Measurements from ENCODE around the gene FAM219A. TPM values are rescaled to one million over a fixed set of nuclear protein-coding genes. Genes with fewer than 3 reads are reported as not detected.
A peak's percentile ranks its signal among the peaks of the same experiment; 100 is the strongest.
"Not testable (repeated sequence)": the region's sequence is repeated elsewhere in the genome, so short reads cannot be mapped to it uniquely, and the experiment has no call there.

Gene FAM219A
- total RNA-seq, 4 donors from 2014 or later: 12.6 to 19.7 (median 13.5) TPM

DNA sequence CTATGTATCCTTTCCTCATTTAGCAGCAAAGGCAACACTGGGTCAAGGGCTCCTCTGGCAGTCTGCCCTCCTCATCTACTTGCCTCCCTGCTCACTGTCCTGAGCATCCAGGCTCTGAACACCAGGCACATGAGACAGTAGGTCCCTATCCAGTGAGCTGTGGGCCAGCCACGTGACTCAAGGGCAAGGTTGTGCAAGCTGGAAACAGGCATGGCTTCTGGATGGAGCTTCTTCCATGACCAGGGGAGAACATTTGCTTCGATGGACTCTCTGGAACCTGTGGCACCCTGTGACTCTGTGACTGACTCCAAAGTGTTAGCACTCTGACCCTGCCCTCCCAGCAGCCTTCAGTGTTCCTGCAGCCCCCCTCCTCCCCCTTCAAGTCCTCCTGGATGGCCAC, 33.2 kb upstream of the FAM219A start:
- no peak overlapping the region for H3K4me3 ChIP-seq (ENCODE audit: low read depth, poor library complexity, severe bottlenecking)
- intact Hi-C loops (cut with DNase I; ENCODE audit: low total_unique reads): no loop called here
- WGBS, 2 donors: 47 to 65% methylated on average over 2 of the region's 2 CpGs
- TF ChIP-seq, protein P1, sequence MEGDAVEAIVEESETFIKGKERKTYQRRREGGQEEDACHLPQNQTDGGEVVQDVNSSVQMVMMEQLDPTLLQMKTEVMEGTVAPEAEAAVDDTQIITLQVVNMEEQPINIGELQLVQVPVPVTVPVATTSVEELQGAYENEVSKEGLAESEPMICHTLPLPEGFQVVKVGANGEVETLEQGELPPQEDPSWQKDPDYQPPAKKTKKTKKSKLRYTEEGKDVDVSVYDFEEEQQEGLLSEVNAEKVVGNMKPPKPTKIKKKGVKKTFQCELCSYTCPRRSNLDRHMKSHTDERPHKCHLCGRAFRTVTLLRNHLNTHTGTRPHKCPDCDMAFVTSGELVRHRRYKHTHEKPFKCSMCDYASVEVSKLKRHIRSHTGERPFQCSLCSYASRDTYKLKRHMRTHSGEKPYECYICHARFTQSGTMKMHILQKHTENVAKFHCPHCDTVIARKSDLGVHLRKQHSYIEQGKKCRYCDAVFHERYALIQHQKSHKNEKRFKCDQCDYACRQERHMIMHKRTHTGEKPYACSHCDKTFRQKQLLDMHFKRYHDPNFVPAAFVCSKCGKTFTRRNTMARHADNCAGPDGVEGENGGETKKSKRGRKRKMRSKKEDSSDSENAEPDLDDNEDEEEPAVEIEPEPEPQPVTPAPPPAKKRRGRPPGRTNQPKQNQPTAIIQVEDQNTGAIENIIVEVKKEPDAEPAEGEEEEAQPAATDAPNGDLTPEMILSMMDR (IDR thresholded peaks at IDR 0.05): no peak
- TF ChIP-seq POLR2A (IDR thresholded peaks at IDR 0.05): no peak
- DNase-seq (ENCODE audit: low spot score in 2 of 2): peak in 1 of 2 donors; percentile 57

DNA sequence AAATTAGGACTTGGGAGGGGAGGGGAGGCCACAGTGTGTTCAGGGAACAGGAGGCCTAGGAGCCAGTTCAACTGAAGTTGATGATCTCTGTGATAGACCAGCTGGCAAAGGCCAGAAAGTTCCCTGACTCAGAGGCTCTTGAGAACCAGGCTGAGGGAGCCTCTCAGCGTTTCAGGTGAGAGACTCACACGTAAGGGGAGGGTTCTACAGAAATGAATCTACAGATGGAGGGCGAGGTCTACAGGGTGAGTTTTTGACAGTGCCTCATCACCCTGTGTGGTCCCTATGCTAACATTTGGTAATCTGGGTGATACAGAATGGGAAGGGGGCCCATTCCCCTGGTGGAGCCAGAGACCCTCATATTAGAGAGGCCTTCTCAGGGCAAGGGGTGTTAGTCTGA, 32.4 kb upstream of the FAM219A start:
- intact Hi-C loops (cut with DNase I; ENCODE audit: low total_unique reads): no loop called here
- no peak for TF ChIP-seq POLR2A (IDR thresholded peaks at IDR 0.05)
- H3K4me3 ChIP-seq (ENCODE audit: low read depth, poor library complexity, severe bottlenecking): no peak overlapping the region
- DNase-seq (ENCODE audit: low spot score in 2 of 2): peak in 1 of 2 donors; percentile 46
- WGBS, 2 donors: 62 to 64% methylated on average over 3 of the region's 3 CpGs

DNA sequence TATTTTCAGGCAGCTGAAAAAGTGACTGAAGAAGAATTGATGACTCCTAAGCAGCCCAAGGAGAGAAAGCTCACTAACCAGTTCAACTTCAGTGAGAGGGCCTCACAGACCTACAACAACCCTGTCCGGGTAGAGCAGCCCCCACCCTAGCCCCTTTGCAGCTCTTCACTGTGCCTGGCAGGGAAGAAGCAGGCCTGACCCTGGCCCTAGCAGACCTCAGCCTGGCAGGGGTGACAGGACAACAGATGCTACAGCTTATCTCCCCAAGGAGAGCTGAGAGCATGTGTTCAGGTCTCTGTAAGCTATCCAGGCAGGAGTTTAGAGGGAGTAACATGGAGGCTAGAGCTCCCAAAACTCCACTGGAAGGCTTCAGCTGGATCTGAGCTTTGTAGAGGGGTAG, 32.0 kb upstream of the FAM219A start:
- TF ChIP-seq POLR2A (IDR thresholded peaks at IDR 0.05): no peak
- TF ChIP-seq, protein P1 (IDR thresholded peaks at IDR 0.05): no peak
- DNase-seq (ENCODE audit: low spot score in 2 of 2): no peak
- 78 to 86% methylated on average over 1 of the region's 1 CpG for WGBS, 2 donors
- intact Hi-C loops (cut with DNase I; ENCODE audit: low total_unique reads): no loop called here
- no peak overlapping the region for H3K4me3 ChIP-seq (ENCODE audit: low read depth, poor library complexity, severe bottlenecking)

DNA sequence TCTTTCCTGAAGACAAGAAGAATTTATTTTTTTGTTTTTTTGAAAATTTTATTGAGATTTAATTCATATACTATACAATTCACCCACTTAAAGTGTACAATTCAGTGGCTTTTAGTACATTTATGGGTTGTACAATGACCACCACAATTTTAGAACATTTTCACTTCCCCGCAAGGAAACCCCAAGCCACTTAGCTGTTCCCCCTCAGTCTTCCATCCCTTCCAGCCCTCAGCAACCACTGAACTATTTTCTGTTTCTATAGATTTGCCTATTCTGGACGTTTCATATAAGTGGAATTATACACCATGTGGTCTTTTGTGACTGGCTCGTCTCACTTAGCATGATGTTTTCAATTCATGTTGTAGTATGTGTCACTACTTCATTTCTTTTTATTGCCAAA, 28.2 kb upstream of the FAM219A start:
- H3K4me3 ChIP-seq (ENCODE audit: low read depth, poor library complexity, severe bottlenecking): no peak overlapping the region
- 51 to 64% methylated on average over 3 of the region's 3 CpGs for WGBS, 2 donors
- DNase-seq (ENCODE audit: low spot score in 2 of 2): no peak
- TF ChIP-seq, protein P1 (IDR thresholded peaks at IDR 0.05): no peak
- TF ChIP-seq POLR2A (IDR thresholded peaks at IDR 0.05): no peak
- intact Hi-C loops (cut with DNase I; ENCODE audit: low total_unique reads): no loop called here

- intact Hi-C loops (cut with DNase I; ENCODE audit: low total_unique reads): no loop called here
- no peak overlapping the region for H3K4me3 ChIP-seq (ENCODE audit: low read depth, poor library complexity, severe bottlenecking)
- TF ChIP-seq, protein P1 (IDR thresholded peaks at IDR 0.05): no peak
- no peak for TF ChIP-seq POLR2A (IDR thresholded peaks at IDR 0.05)
- WGBS, 2 donors: 77 to 86% methylated on average over 6 of the region's 6 CpGs
- DNase-seq (ENCODE audit: low spot score in 2 of 2): peak in 1 of 2 donors; percentile 36
Observed at GRCh38 chr9:34485822-34486221, 27.5 kb upstream of the FAM219A start.

DNA sequence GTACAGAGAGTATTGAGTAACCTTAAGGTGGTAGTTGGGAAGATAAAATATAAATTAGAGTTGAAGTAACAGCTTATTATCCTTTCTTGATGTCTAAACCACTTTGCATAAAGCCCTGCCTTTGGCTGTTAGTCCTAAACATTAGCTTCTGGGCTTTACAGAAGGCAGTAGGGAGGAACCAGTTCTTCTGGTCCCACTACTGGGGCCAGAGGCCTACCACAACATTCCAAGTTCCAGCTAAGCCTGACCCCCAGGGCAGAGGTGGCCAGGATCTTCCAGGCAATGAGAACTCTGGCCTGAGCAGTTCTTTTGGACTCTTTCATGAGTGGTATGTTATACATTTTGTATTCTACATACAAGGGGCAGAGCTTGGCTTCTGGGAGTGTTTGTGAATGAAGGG, 26.3 kb upstream of the FAM219A start:
- intact Hi-C loops (cut with DNase I; ENCODE audit: low total_unique reads): no loop called here
- TF ChIP-seq, protein P1 (IDR thresholded peaks at IDR 0.05): no peak
- TF ChIP-seq POLR2A (IDR thresholded peaks at IDR 0.05): no peak

DNA sequence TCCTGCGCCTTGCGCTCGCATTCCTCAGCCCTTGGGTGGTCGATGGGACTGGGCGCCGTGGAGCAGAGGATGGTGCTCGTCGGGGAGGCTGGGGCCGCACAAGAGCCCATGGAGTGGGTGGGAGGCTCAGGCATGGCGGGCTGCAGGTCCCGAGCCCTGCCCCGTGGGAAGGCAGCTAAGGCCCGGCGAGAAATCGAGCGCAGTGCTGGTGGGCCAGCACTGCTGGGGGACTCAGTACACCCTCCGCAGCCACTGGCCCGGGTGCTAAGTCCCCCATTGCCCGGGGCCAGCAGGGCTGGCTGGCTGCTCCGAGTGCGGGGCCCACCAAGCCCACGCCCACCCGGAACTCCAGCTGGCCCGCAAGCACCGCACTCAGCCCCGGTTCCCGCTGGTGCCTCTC, 24.4 kb upstream of the FAM219A start:
- 90 to 95% methylated on average over 10 to 16 of the region's 27 CpGs for WGBS, 2 donors
- H3K4me3 ChIP-seq (ENCODE audit: low read depth, poor library complexity, severe bottlenecking); intact Hi-C loops (cut with DNase I; ENCODE audit: low total_unique reads): not testable (repeated sequence)
- DNase-seq (ENCODE audit: low spot score in 2 of 2): peak in 1 of 2 donors; percentile 54

More for the DNA sequence above, 26.3 kb upstream of the FAM219A start:
- peak in 1 of 2 donors; percentile 32 for DNase-seq (ENCODE audit: low spot score in 2 of 2)
- H3K4me3 ChIP-seq (ENCODE audit: low read depth, poor library complexity, severe bottlenecking): no peak overlapping the region

DNA sequence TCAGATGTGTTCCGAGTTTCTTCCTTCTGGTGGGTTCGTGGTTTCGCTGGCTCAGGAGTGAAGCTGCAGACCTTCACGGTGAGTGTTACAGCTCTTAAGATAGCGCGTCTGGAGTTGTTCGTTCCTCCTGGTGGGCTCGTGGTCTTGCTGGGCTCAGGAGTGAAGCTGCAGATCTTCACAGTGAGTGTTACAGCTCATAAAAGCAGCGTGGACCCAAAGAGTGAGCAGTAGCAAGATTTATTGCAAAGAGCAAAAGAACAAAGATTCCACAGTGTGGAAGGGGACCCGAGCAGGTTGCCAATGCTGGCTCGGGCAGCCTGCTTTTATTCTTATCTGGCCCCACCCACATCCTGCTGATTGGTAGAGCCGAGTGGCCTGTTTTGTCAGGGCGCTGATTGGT, 23.2 kb upstream of the FAM219A start:
- H3K4me3 ChIP-seq (ENCODE audit: low read depth, poor library complexity, severe bottlenecking); intact Hi-C loops (cut with DNase I; ENCODE audit: low total_unique reads): not testable (repeated sequence)
- 70 to 77% methylated on average over 13 of the region's 13 CpGs for WGBS, 2 donors
- DNase-seq (ENCODE audit: low spot score in 2 of 2): peak in 1 of 2 donors; percentile 40

Measured in lower leg skin (tissue), 4 donors.